Activated T-cell treated with anti-CD3 and anti-CD28 coated beads, Interleukin-2, amount 50 U/mL, for 4 hours (primary cell): Measurements from ENCODE around the gene ACSL4. TPM values are rescaled to one million over a fixed set of nuclear protein-coding genes. Genes with fewer than 3 reads are reported as not detected.
"Not testable (repeated sequence)": the region's sequence is repeated elsewhere in the genome, so short reads cannot be mapped to it uniquely, and the experiment has no call there.

ENCODE experiments used
- ATAC-seq, 2 donors: fragments of 200-7000 bp; cut with Tn5 transposase; one replicate each; pipeline ENCODE4 v1.10.0; 2021
- DNase-seq: peaks from one replicate; pipeline ENCODE4 v3.0.0-alpha.2; 2020
- H3K27me3 Mint-ChIP-seq: one replicate; pipeline ENCODE4 v1.8.0; 2021; ENCODE audit warnings: low read depth, mixed read lengths
- H3K36me3 Mint-ChIP-seq: one replicate; pipeline ENCODE4 v1.8.0; 2022; ENCODE audit warnings: mixed read lengths; ENCODE audit not compliant: insufficient read depth
- H3K4me1 Mint-ChIP-seq: one replicate; pipeline ENCODE4 v1.8.0; 2021; ENCODE audit warnings: low read depth, mixed read lengths
- H3K4me3 Mint-ChIP-seq: one replicate; pipeline ENCODE4 v1.8.0; 2021; ENCODE audit warnings: mild to moderate bottlenecking, moderate library complexity, mixed read lengths
- H3K9me3 Mint-ChIP-seq: one replicate; pipeline ENCODE4 v1.8.0; 2021; ENCODE audit warnings: mixed read lengths
- total RNA-seq, 3 donors: library from RNA; stranded (reverse); gene quantifications; one replicate each; pipeline ENCODE4 v1.2.1, GENCODE V29; 2021

The ACSL4 gene
- total RNA-seq, 3 donors from 2014 or later = 59.7 to 66.7 (median 63.1) TPM

- peaks cover 26% of the 10 kb centered on the region for H3K36me3 Mint-ChIP-seq
- ATAC-seq, H3K9me3 Mint-ChIP-seq, H3K27me3 Mint-ChIP-seq, H3K4me3 Mint-ChIP-seq, DNase-seq, H3K4me1 Mint-ChIP-seq: not testable (repeated sequence)
Observed at GRCh38 chrX:109671170-109671569, 61.9 kb downstream of the ACSL4 start.

- Mint-ChIP-seq H3K4me1 (no peaks in the 10 kb centered on the region), H3K36me3 (peaks cover 36% of the 10 kb centered on the region), H3K4me3 (no peak overlapping the region), H3K27me3 (no peaks in the 10 kb centered on the region), H3K9me3 (no peaks in the 10 kb centered on the region)
- DNase-seq (no peak), ATAC-seq (no peak)
Observed at GRCh38 chrX:109667986-109668385, 65.1 kb downstream of the ACSL4 start.

GRCh38 chrX:109660435-109661143 is 72.5 kb downstream of the ACSL4 start:
- no peak overlapping the region for H3K4me3 Mint-ChIP-seq
- H3K27me3 Mint-ChIP-seq = no peaks in the 10 kb centered on the region
- ATAC-seq (no peak), DNase-seq (no peak)
- peaks cover 8% of the 10 kb centered on the region for H3K9me3 Mint-ChIP-seq
- H3K36me3 Mint-ChIP-seq = peaks cover 53% of the 10 kb centered on the region
- no peaks in the 10 kb centered on the region for H3K4me1 Mint-ChIP-seq

DNA sequence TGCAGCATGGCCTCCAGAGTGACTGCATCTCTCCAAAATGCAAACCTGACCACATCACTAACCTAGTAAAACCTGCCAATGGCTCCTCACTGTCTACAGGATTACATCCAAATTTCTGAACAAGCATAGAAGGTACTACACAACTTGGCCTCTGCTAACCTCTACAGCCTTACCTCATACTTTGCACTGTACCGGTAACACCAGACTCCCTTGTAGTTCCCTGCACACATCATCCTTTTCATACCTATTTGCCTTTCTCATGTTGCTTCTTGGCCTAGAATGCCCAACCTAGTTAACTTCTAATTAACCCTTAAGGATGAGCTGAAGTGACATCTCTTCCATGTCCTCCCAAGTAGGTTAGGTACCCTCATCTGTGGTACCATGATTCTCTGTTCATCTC is 74.7 kb downstream of the ACSL4 start:
- no peak for DNase-seq
- Mint-ChIP-seq H3K9me3 (peaks cover 8% of the 10 kb centered on the region), H3K4me1 (no peaks in the 10 kb centered on the region), H3K4me3 (no peak overlapping the region), H3K27me3 (no peaks in the 10 kb centered on the region), H3K36me3 (peaks cover 54% of the 10 kb centered on the region)
- no peak for ATAC-seq

DNA sequence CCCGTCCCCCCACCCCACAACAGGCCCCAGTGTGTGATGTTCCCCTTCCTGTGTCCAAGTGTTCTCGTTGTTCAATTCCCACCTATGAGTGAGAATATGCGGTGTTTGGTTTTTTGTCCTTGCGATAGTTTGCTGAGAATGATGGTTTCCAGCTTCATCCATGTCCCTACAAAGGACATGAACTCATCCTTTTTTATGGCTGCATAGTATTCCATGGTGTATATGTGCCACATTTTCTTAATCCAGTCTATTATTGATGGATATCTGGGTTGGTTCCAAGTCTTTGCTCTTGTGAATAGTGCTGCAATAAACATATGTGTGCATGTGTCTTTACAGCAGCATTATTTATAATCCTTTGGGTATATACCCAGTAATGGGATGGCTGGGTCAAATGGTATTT is 75.7 kb downstream of the ACSL4 start:
- not testable (repeated sequence) for DNase-seq, ATAC-seq, H3K9me3 Mint-ChIP-seq, H3K4me3 Mint-ChIP-seq, H3K4me1 Mint-ChIP-seq, H3K27me3 Mint-ChIP-seq
- peaks cover 46% of the 10 kb centered on the region for H3K36me3 Mint-ChIP-seq

DNA sequence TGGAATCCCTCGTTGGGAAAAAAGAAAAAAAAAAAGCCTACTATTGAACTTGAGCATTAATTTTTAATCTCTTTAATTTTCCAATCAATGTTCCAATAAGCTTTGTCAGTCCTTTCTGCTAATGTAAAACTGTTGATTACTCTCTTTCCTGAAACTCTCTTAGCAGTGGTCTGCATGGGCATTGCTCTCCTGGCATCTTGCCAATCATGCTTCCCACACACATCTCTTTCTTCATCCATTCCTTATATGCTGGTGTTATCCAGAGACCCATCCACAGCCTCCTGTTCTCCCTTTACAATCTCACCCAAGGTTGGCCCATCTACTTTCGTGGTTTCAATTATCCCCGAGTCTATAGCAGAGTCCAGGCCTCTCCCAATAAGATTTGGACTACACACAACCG is 76.3 kb downstream of the ACSL4 start:
- H3K4me3 Mint-ChIP-seq = no peak overlapping the region

GRCh38 chrX:109655502-109656201 is 77.4 kb downstream of the ACSL4 start:
- no peaks in the 10 kb centered on the region for H3K4me1 Mint-ChIP-seq
- peaks cover 42% of the 10 kb centered on the region for H3K36me3 Mint-ChIP-seq
- ATAC-seq = no peak

More for the DNA sequence above, 76.3 kb downstream of the ACSL4 start:
- Mint-ChIP-seq H3K27me3 (no peaks in the 10 kb centered on the region), H3K36me3 (peaks cover 46% of the 10 kb centered on the region), H3K4me1 (no peaks in the 10 kb centered on the region), H3K9me3 (peaks cover 8% of the 10 kb centered on the region)
- ATAC-seq = no peak
- DNase-seq = no peak

DNA sequence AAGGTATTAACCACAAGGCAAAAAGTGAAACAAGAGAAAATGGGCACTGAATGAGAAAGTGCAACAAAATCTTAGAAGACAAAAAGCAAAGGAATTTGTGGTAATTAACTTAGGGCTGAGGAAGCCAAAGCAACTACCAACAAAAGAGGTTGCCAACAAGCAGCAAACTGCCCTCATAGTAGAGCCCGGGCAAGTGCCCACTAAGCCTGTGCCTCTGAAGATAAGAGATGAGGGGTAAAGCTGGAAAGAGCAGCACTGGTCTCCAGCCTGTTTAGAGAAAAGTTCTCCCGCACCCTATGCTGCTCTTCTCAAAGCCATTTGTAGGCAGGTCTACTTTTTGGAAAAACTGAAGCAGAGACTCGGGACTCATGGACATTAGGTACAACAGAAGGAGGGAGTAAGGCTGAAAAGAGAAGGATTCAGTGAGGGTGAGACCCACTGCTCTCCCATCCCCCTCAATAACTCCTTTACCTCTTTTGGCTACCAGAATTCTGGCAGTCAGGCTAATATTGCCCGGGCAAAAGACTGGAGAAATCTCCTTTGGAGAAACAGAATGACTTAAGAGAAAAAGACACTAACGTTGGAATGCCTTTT is 78.4 kb downstream of the ACSL4 start:
- Mint-ChIP-seq H3K9me3 (peaks cover 8% of the 10 kb centered on the region), H3K36me3 (peaks cover 33% of the 10 kb centered on the region), H3K27me3 (no peaks in the 10 kb centered on the region), H3K4me1 (no peaks in the 10 kb centered on the region), H3K4me3 (no peak overlapping the region)
- no peak for ATAC-seq
- DNase-seq = no peak

More at GRCh38 chrX:109655502-109656201, 77.4 kb downstream of the ACSL4 start:
- no peak for DNase-seq
- Mint-ChIP-seq H3K27me3 (no peaks in the 10 kb centered on the region), H3K9me3 (peaks cover 8% of the 10 kb centered on the region), H3K4me3 (no peak overlapping the region)

DNA sequence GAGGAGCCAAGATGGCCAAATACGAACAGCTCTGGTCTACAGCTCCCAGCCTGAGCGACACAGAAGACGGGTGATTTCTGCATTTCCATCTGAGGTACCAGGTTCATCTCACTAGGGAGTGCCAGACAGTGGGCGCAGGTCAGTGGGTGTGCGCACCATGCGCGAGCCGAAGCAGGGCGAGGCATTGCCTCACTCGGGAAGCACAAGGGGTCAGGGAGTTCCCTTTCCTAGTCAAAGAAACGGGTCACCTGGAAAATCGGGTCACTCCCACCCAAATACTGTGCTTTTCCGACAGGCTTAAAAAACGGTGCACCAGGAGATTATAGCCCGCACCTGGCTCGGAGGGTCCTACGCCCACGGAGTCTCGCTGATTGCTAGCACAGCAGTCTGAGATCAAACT is 88.4 kb downstream of the ACSL4 start:
- not testable (repeated sequence) for H3K9me3 Mint-ChIP-seq, H3K36me3 Mint-ChIP-seq, H3K4me3 Mint-ChIP-seq

GRCh38 chrX:109643687-109644086 is 89.4 kb downstream of the ACSL4 start:
- H3K36me3 Mint-ChIP-seq = peaks cover 11% of the 10 kb centered on the region
- H3K27me3 Mint-ChIP-seq = no peaks in the 10 kb centered on the region
- H3K4me3 Mint-ChIP-seq = no peak overlapping the region
- H3K4me1 Mint-ChIP-seq = peaks cover 4% of the 10 kb centered on the region
- ATAC-seq = no peak
- no peak for DNase-seq
- no peaks in the 10 kb centered on the region for H3K9me3 Mint-ChIP-seq

More for the DNA sequence above, 88.4 kb downstream of the ACSL4 start:
- not testable (repeated sequence) for H3K27me3 Mint-ChIP-seq, ATAC-seq, DNase-seq, H3K4me1 Mint-ChIP-seq

GRCh38 chrX:109638158-109638557 is 94.9 kb downstream of the ACSL4 start:
- DNase-seq = no peak
- ATAC-seq = no peak
- H3K36me3 Mint-ChIP-seq = peaks cover 9% of the 10 kb centered on the region
- H3K27me3 Mint-ChIP-seq = no peaks in the 10 kb centered on the region
- no peaks in the 10 kb centered on the region for H3K4me1 Mint-ChIP-seq
- no peaks in the 10 kb centered on the region for H3K9me3 Mint-ChIP-seq
- H3K4me3 Mint-ChIP-seq = no peak overlapping the region

- H3K4me3 Mint-ChIP-seq, ATAC-seq, H3K9me3 Mint-ChIP-seq, H3K36me3 Mint-ChIP-seq, H3K27me3 Mint-ChIP-seq, H3K4me1 Mint-ChIP-seq, DNase-seq: not testable (repeated sequence)
Observed at GRCh38 chrX:109637477-109637876, 95.6 kb downstream of the ACSL4 start.

GRCh38 chrX:109635146-109635545 is 97.9 kb downstream of the ACSL4 start:
- Mint-ChIP-seq H3K27me3 (no peaks in the 10 kb centered on the region), H3K36me3 (peaks cover 6% of the 10 kb centered on the region), H3K4me3 (no peak overlapping the region), H3K9me3 (no peaks in the 10 kb centered on the region), H3K4me1 (no peaks in the 10 kb centered on the region)
- ATAC-seq (no peak), DNase-seq (no peak)

- Mint-ChIP-seq H3K4me1 (no peaks in the 10 kb centered on the region), H3K4me3 (no peak overlapping the region), H3K36me3 (no peaks in the 10 kb centered on the region), H3K27me3 (no peaks in the 10 kb centered on the region), H3K9me3 (no peaks in the 10 kb centered on the region)
- ATAC-seq (no peak), DNase-seq (no peak)
Observed at GRCh38 chrX:109632906-109633504, 100.1 kb downstream of the ACSL4 start.
